GM19455 (cell line): Measurements from ENCODE around the gene PIGZ.

Experiments used
- ATAC-seq: cut with Tn5 transposase; IDR thresholded peaks from one replicate; pipeline ENCODE4 v1.9.1; 2021; ENCODE audit not compliant: unreplicated experiment

Gene PIGZ

GRCh38 chr3:196968233-196969133 lies at the start of gene PIGZ:
Gene PIGZ (minus strand): TSS chr3:196968833. CDS start chr3:196952031, 16,802 bp downstream.
- ATAC-seq = peak; percentile 67

GRCh38 chr3:197017003-197017402 lies 48.4 kb upstream of the PIGZ start:
- no peak for ATAC-seq

DNA sequence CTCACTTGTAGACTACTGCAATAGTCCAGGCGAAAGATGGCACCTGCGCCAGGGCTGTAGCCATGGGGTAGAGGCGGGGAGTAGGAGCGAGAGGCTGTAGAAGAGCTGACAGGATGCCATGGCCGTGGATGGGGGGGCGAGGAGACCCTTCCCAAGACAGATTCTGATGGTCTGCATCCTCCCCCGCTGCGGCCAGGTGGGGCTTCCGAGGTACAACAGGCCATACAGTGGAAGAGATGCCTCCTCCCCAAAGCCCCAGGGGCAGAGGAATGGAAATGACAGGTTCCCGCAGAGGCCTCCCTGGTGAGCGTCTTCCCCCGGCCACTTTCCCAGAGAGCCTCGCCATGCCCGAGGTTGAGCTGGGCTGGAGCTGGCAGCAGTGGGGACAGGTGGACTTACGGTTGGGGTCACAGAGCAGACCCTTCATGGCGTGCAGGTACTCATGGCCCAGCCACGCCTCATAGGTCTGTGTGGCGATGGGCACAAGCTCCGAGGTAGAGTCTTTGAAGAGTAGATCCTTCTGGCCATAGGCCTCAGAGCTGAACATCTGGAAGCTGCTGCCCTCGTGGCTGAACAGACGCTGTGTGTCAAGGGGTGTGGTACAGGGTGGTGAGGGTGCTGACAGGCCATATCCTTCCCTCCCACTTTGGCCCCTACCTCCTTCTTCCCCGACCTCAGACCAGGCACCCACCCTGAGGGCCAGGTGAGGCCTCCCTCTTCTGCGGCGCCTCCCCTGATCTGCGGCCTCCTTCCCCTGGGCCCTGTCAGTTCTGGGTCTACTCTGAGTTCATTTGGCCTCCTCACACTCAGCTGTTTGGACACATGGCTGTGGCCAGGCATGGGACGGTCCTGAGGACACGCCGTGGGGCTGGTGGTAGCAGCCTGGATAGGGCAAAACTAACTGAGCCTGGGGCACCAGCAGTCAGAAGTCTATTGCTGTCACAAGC lies 47.4 kb upstream of the PIGZ start:
- ATAC-seq = no peak

GRCh38 chr3:197014942-197015575 lies 46.4 kb upstream of the PIGZ start:
- no peak for ATAC-seq

GRCh38 chr3:197014024-197014423 lies 45.4 kb upstream of the PIGZ start:
- no peak for ATAC-seq

- no peak for ATAC-seq
Measured at GRCh38 chr3:197012540-197012883, 43.9 kb upstream of the PIGZ start.

- no peak for ATAC-seq
Measured at GRCh38 chr3:197011780-197012539, 43.3 kb upstream of the PIGZ start.

DNA sequence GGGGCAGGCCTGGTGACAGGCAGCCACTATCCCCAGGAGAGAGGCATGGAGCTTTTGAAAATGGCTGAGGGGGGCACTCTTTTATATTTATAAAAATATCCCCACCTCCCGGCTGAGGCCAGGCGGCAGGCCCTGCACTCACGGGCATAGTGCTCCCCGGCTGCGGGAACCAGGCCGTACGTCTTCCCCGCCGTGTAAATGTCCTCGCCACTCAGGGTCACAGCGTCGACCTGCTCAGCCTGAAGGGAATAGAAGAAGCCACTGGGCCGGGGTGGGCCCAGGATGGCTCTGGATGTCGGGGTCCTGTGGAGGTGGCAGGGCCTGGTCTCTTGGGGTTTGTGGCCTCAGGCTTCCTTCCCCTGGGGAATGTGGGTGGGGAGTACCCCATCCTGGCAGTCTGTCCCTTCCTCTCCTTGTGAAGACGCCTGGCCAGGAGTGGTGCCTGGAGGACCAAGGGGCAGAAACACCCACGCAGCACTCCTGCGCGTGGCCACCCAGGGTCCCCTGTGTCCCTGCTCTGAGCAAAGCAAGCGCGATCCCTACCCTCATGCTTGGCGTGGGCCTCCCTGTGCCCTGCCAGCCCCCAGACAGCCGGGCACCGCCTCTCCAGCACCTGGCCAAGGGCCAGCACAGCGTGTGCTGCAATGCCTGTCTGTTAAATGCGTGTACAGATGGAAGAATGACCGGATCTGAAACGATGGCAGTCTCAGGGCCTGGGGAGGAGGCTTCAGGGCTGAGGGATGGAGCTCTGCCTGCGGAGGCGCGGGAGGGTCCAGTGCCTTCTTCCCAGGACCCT lies 42.1 kb upstream of the PIGZ start:
- no peak for ATAC-seq

GRCh38 chr3:197009532-197010019 lies 40.9 kb upstream of the PIGZ start:
- ATAC-seq = no peak

- ATAC-seq = no peak
Measured at GRCh38 chr3:197008436-197009209, 40.0 kb upstream of the PIGZ start.

DNA sequence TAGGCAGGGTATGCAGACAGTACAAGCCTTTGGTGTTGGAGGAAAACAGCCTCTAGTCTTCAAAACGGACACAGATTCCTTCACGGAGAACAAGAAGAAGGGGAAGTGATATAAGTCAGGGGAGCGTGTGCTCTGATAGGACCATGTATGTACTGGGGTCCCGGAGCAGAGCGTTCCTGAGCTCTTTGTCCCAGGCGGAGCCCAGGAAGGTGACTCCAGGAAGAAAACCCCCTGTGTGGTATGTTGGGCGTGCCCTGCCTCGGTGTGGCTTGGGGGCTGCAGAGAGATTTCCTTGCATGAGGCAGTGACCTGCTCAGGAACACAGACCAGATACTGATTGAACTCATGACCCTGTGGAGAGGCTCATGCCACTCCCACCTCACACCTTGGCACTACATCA lies 39.3 kb upstream of the PIGZ start:
- no peak for ATAC-seq

DNA sequence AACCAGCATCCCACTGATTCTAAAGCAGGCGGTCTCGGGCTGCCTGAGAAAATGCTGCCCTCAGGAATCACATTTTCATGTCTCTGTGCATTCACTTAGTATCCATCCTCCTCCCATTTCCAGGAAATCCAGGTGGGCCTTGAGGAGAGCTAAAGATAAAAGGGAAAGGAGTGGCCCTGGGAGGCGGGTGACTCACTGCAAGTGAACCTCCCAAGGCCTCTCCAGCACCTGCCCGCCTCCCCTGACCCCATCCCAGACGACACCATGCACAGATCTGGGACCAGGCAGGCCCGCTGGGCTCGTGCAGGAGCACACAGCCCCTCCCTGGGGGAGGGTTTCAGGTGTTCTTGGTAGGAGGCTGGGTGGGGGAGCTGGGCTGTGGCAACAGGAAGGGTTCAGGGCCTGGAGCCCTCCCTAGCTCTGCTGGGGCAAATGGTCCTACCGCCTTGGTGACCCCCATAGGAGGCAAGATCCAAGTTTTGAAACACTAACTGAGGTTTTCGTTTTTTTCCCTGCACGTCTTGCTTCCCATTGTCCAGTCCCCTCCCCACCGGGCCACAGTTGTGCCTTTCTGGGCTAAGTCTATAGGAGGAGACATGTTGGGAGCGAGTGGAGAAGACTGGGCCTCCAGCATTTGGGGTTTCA lies 38.8 kb upstream of the PIGZ start:
- ATAC-seq = no peak

GRCh38 chr3:197006860-197007259 lies 38.2 kb upstream of the PIGZ start:
- ATAC-seq = no peak

- no peak for ATAC-seq
Measured at GRCh38 chr3:197006446-197006845, 37.8 kb upstream of the PIGZ start.

DNA sequence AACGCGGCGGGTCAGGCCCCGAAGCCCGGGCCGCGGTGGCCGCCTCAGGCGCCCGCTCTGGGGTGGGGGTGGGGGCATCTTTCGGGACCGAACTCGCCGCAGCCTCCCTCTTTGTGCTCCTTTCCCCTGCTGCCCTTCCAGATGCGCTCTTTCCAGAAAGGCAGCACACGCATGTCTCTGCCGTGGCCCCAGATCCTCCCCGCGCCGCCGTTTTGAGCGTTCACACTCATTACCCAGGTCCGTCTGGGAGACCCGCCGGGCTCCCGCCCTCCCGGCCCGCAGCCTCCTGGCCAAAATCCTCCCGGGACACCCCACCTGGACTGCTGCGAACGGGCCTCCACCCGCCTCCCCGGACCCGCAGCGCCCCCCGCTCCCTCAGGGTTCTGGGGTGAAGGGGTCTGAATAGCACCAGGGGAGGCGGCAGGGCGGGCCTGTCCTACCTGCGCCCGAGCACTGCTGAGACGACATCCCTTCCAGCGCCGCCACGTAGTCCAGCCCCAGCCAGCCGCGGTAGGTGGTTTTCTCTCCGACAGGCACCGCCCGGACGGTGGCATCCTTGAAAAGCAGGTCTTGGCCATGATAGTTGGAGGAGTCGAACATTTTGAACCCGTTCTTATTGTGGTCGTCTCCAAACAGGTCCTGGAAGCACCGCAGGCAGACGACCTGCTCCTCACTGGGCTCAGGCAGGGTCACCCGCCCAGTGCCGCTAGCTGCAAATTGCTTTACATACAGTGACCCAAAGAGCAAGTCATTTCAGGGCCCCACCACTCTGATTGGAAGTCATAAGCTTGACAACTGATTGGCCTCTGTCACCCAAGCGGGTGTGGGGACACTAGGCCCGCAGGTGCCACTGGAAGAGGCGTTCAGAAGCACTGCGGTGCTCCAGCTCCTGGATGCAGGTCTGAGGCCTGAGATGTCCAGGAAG lies 35.1 kb upstream of the PIGZ start:
- peak; percentile 31 for ATAC-seq

DNA sequence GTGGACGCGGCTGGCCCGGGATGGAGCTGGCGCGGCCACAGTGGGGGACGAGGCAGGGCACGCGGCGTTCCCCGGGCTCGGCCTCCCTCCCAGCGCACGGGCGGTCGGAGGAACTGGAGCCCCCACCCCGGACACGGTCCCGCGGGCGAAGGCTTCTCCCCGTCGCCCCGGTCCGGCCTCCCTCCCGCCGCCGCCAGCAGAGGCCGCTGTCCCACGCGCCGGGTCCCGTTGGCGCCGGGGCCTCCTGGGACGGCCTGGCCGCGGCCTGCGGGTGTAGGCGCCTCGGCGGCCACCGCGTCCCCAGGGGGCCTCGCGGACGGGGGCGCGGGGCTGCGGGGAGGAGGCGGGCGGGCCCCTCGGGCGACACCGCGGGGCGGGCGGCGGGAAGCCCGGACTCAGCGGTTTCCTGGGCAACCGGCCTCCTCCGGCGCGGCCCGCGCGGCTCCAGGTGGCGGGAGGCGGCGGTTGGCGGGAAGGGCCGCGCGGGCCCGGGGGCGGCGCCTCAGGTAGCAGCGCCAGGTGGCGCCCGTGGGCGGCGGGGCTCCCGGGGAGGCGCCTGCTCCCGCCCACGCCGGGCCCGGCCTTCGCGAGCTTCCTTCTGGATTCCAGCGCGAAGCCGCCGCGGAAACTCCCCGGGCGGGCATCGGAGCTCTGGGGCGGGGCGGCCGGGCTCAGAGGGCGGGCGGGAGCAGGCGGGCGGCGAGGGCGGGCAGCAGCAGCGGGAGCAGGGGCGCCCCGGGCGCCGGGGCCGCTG lies 34.2 kb upstream of the PIGZ start:
- peak; percentile 65 for ATAC-seq
